Suppressor macrophage treated with lipopolysaccharide for 4 hours (primary cell): ENCODE data around the gene PAPOLB.

Experiments
- DNase-seq: peaks from one replicate; pipeline ENCODE4 v3.0.0-alpha.2; 2020

PAPOLB gene

GRCh38 chr7:4840079-4840501, 21.7 kb downstream of the PAPOLB start:
- DNase-seq: no peak

DNA sequence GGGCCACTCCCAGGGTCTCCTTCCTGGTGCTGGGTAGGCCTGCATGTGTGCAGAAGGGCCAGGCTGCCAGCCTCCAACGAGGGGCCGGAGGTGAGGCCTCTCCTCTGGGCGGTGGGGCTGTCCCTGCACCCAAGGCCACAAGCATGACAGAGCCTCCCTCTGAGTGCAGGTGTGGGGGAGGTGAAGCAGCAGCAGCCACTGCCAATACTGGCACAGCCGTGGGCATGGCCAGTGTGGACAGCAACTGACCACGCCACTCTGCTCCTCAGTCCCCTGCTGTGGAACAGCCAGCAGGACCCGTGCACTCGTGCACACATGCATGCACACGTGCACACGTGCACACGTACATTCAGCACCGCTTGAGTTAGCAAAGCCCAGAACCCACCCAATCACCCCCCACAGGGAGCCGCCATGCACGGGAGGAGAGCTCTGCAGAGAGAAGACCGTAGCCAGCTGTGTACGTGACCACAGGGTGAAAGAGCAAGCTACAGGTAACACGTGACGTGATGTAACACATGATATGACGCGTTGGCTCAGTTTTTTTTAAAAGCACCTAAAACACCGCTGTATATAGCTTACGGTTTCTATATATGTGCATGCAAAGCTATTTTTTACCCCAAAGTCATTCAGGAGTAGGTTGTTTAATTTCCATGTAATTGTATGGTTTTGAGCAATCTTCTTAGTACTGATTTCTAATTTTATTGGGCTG, 23.1 kb downstream of the PAPOLB start:
- DNase-seq: no peak

DNA sequence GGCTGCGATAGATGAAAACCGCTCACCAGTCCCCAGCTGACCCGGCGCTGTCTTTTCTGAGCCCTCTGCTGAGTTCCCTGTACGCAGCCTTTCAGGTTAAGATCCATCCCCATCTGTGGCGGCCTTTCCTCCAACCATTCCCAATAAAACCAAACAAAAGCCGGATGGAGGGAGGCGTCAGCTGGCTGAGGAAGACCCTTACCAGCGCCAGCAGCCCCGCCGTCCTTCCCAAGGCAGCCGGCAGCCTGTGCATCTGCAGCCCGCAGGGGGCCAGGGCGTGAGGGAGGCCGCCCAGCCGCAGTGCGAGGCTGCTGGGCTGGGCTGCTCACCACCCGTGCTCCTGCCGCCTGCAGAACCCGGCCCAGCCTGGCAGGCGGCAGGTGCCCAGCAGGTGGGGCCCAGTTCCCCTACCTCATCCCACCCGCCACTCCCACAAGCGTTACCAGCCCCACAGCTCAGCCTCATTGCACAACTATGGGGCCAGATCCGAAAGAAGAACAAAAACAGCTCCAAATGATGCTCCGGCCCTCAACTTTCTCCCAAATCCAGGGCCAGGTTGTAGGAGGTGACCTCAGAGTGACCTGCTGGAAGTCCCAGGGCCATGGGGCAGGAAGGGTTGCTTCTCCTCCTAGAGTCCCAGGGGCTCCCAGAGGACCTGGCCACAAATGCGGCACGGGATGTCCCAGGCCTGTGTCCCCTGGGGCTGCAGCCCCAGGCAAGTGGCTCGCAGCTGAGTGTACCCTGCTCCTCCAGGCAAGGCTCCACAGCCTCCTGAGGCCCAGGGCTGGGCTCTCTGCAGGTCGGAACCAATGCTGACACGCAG, 23.8 kb downstream of the PAPOLB start:
- no peak for DNase-seq

DNA sequence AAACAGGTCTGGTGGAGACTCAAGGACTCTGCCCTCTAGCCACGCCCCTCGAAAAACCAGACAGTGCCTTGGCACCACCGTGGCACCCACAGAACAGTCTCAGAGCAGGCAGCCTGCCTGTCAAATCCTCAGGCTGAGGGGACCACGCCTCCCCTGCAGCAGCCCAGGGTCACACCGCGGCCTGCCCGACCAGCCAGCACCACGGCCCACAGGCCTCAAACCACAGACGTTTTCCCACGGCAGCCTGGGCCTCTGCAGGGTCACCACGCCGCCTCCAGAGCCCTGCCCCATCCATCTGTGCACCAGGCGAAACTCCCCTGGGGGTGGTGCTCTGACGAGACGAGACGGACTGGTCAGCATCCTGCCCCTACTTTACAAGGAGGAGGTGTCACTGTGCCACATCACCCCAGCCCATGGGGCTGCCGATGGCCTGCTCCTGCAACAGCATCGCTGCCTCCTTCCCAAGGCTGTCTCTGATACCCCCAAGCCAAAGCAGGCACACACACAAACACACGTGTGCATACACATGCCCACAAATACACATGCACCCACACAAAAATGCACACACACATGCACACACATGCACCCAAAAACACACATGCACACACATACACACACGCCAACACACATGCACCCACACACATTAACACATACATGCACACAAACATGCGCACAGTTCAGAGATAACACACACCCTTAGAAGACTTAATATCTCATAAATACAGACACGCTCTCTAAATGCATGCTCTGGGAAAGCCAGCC, 24.6 kb downstream of the PAPOLB start:
- no peak for DNase-seq

GRCh38 chr7:4836206-4836661, 25.6 kb downstream of the PAPOLB start:
- DNase-seq: no peak

GRCh38 chr7:4835398-4836205, 26.2 kb downstream of the PAPOLB start:
- no peak for DNase-seq

DNA sequence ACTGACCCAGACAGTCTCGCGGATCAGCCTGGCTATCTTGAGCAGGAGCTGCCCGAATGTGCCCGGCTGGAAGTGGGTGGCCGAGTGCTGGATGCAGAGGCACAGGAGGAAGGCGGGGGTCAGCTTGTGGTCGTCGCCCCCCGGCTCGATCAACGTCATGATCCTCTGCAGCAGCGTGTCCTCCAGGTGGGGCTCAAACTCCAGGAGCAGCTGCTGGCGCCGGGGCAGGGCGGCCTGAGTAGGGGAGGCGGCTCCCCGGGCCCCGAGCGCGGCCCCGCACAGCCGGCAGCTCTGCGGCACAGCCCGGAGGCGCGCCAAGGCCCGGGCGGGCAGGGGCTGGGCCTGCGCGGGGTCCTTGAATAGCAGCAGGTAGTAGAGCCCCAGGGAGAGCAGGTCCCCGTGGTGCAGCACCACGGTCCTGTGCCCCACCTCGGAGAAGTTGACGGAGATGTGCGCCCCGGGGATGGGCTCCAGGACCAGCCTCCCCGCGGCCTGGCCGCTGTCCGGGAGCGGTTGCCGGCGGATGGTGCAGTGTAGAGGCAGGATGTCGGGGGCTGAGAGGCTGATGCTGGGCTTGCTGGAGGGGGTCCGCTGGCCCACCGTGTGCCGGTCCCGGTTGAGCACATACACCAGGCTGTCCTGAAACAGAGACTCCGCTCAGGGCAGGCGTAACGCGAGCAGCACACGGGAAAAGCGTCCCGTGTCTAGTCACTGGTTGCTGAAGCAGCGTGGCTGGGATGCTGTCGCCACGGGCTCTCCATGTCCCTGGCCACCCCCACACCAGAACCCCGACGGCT, 27.0 kb downstream of the PAPOLB start:
- no peak for DNase-seq

DNA sequence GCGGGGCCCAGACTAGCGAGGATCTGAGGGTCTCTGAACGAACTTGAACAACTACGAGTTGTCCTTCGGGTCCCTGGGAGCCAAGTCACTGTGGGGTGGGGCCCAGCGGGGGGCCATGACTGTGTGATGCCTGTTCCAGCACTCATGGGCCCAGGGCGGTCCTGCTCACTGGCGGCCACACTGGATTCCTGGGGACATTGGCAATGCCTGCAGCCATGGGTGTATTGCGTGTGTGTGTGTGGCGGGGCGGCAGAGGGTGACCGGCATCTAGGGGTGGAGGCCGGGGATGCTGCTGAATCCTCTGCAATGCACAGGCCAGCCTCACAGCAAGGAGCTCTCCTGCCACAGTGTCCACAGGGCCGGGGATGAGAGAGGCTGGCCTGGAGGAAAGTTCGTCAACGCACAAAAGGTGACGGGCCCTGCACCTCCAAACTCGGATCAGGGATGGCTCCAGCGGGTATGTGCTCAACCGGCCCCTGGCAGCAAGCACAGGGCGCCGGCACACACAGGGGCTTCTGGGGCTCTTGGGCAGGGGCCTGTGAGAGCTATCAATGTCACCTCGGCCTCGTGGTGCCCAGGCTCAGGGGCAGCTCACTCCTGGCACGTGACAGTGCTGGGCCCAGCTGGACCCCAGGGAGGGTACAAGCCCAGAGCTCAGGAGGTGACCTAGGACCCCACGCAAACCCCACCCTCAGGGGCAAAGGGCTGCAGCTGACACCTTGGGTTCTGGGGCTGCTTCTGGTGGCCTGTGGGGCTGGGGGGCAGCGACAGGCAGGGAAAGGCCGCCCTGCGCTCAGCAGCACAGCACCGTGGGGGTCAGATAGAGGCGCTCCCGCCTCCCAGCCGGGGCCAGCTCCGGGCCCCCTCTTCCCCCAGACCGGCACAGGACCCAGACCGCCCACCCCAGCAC, 27.9 kb downstream of the PAPOLB start:
- DNase-seq: no peak

DNA sequence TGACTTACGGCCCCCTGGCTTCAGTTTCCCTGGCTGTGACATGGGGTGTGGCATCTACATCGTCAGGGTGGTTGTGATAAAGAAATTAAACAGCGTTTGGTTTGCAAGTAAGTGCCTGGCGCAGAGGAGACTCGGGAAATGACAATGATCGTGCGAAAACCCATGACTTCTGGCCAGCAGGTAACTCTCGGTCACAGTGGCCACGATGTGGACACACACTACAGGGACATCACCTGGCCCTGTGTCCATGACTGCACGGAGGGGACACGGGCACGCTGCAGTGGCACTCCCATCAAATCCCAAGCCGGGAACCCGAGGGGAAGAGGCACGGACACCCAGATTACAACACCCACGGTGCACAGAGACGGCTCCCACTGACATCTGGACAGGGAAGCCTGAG, 28.7 kb downstream of the PAPOLB start:
- no peak for DNase-seq

DNA sequence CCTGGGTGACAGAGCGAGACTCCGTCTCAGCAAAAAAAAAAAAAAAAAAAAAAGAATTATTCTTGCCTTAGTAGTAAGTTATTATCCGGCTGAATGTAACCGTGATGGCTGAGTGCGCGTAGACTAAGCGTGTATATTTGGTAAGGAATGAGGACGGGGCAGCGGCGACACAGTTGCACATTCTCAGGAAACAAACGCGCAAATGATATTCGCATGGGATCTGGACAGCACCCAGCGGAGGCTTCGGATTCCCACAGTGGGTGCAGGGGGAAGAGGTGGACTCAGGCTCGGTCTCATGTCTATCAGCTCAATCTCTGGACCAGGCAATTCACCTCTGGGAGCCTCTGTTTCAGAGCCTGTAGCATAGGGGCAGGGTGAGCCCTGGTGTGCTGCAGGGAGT, 29.1 kb downstream of the PAPOLB start:
- DNase-seq: no peak

DNA sequence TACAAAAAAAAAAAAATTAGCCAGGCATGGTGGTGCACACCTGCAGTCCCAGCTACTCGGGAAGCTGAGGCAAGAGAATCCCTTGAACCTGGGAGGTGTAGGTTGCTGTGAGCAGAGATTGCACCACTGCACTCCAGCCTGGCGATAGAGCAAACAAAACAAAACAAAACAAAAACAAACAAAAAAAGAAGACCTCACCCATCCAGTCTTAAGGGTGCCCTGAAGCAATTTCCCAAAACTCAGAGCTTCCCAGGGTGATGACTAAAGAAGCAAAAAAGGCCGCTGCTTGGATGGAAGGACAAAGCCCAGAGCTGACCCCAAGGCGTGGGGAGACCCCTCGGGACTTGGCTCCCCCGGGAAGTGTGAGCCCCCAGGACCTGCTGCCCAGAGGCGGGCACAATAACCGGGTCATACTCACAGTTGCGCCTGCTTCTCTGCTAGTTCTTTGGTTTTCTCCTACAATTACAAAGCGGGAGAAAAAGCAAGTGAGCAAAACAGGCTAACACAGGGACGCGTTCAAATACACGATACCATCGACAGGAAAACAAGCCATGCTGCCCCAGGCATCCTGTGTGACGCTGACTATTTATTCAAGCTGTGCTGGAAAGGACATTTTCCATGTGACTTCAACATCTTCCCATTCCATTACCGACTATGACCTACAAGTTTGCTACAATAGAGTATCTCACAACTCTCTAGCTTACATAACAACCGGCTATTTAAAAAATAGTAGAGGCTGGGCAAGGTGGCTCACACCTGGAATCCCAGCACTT, 29.9 kb downstream of the PAPOLB start:
- DNase-seq: no peak

DNA sequence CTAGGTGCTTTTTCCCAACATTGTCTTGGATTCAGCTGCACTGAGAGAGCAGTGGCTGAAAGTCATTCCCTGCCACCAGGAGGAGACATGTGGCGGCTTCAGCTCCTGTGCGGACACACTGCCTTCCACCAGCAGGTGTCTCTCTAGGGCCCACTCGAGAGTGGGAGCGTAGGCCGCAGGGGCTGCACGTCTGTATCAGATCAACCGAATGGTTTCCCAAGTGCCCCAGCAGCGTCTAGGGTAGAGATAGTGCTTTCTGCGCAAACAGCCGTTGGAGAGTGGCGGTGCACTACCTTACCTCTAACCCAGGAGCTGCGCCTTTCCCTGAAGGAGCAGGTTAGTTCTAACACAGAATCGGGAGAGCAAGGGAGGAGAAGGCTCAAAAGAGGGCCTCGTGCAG, 31.7 kb downstream of the PAPOLB start:
- DNase-seq: peak; percentile 62

- DNase-seq: no peak
These were observed 33.0 kb downstream of the PAPOLB start for GRCh38 chr7:4828720-4829383.

GRCh38 chr7:4825081-4825480, 36.7 kb downstream of the PAPOLB start:
- DNase-seq: no peak

DNA sequence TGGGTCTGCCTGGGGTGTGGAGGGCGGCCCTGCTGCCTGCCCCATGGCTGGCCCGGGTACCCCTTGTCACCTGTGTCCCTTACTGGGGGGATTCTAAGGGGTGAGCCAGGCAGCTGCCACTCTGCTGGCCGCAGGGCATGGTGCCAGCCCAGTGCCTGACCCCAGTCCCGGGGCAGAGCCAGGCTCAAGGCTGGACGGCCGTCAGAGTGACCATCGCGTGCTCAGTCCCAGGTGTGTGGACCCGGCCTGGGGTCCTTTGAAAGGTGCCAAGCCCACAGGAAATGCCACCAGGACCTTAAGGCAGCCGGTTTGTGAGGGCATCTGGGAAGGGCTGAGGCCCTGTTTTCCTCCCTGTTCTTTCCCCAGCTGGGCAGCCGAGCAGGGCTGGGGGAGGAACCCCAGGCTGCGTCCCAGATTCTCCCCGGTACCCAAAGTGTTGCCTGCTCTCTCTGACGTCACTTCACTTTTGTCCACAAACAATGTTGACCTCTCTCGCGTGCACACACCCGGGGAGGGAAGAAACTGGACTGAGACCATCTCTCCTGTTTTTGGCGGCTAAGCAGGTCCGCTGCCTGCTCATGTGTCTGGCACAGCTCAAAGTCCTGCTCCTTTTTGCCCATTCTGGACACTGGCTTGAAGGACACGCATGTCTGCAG, 37.6 kb downstream of the PAPOLB start:
- DNase-seq: no peak

DNA sequence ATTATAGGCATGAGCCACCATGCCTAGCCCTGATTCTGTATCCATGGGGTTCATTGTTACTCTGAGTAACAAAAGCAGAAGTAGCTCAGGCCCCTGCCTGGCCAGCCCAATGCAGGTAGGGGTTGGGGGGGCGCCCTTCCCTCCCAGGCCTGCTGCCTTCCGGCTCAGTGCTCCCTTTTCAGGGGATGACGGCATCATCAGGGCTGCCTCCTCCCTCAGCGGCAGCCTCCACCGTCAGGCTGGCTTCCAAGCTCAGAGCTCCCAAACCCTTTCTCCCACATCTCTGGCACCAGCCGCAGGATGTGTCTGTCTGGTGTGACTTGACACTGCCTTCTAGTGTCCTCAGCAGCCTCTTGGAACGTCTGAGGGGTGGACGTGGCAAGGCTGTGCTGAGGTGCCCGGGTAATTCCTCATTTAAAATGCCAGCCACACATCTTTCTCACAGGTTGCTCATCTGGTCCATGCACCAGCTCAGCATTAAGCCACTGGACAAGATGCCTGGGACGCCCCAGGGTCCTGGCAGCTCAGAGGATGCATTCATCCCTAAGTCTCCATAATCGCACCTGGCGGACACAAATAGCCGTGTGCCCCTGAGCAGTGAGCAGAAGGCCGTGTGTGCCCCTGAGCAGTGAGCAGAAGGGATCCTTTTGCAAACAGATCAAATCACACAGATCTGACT, 38.2 kb downstream of the PAPOLB start:
- no peak for DNase-seq

DNA sequence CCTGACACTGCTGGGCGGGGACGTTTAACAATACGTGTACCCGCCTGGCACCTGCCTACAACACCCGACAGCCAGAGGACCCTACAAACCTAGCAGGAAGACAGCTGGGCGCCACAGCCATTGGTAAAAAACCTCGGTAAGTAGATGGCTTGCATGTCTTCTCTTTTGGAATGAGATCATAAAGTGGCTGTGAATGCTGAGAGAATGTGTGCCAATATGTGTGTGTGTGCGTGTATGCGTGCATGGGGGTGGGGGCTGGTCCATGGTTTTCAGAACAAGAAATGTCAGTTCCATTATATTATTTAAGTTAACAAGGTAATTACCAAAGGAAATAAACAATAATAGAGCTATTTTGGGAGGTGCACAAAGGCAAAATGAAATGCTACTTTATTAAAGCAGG, 39.2 kb downstream of the PAPOLB start:
- no peak for DNase-seq

- DNase-seq: no peak
These were observed 40.8 kb downstream of the PAPOLB start for GRCh38 chr7:4820967-4821471.
